ENCODE measurements around the gene MRPS10. TPM values are rescaled to one million over a fixed set of nuclear protein-coding genes. Genes with fewer than 3 reads are reported as not detected.

The MRPS10 gene
- total RNA-seq, 1 donor from 2014 or later = 28.8 TPM

GRCh38 chr6:42226645-42227143, 9.0 kb upstream of the MRPS10 start:
- no peaks in the 10 kb centered on the region for H3K27me3 Mint-ChIP-seq (ENCODE audit: low read depth)

GRCh38 chr6:42226161-42226611, 8.5 kb upstream of the MRPS10 start:
- Mint-ChIP-seq H3K27me3 (ENCODE audit: low read depth) (no peaks in the 10 kb centered on the region), H3K4me3 (ENCODE audit: unreplicated experiment) (no peak overlapping the region), H3K4me1 (ENCODE audit: low read depth) (peaks cover 19% of the 10 kb centered on the region), H3K9me3 (ENCODE audit: low read depth) (no peaks in the 10 kb centered on the region), H3K36me3 (ENCODE audit: low read depth) (no peaks in the 10 kb centered on the region), H3K27ac (ENCODE audit: unreplicated experiment) (peak overlapping the region; percentile 75)
- TF ChIP-seq, protein P1, sequence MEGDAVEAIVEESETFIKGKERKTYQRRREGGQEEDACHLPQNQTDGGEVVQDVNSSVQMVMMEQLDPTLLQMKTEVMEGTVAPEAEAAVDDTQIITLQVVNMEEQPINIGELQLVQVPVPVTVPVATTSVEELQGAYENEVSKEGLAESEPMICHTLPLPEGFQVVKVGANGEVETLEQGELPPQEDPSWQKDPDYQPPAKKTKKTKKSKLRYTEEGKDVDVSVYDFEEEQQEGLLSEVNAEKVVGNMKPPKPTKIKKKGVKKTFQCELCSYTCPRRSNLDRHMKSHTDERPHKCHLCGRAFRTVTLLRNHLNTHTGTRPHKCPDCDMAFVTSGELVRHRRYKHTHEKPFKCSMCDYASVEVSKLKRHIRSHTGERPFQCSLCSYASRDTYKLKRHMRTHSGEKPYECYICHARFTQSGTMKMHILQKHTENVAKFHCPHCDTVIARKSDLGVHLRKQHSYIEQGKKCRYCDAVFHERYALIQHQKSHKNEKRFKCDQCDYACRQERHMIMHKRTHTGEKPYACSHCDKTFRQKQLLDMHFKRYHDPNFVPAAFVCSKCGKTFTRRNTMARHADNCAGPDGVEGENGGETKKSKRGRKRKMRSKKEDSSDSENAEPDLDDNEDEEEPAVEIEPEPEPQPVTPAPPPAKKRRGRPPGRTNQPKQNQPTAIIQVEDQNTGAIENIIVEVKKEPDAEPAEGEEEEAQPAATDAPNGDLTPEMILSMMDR (IDR thresholded peaks at IDR 0.05) = no peak
- no peak for DNase-seq (ENCODE audit: low spot score)

More at GRCh38 chr6:42226645-42227143, 9.0 kb upstream of the MRPS10 start:
- no peaks in the 10 kb centered on the region for H3K9me3 Mint-ChIP-seq (ENCODE audit: low read depth)
- peak overlapping the region; percentile 27 for H3K27ac Mint-ChIP-seq (ENCODE audit: unreplicated experiment)
- no peak overlapping the region for H3K4me3 Mint-ChIP-seq (ENCODE audit: unreplicated experiment)
- H3K4me1 Mint-ChIP-seq (ENCODE audit: low read depth) = peaks cover 19% of the 10 kb centered on the region
- no peak for DNase-seq (ENCODE audit: low spot score)
- TF ChIP-seq, protein P1 (IDR thresholded peaks at IDR 0.05) = no peak
- no peaks in the 10 kb centered on the region for H3K36me3 Mint-ChIP-seq (ENCODE audit: low read depth)

GRCh38 chr6:42225419-42225818, 7.8 kb upstream of the MRPS10 start:
- Mint-ChIP-seq H3K4me3 (ENCODE audit: unreplicated experiment) (no peak overlapping the region), H3K9me3 (ENCODE audit: low read depth) (no peaks in the 10 kb centered on the region), H3K27ac (ENCODE audit: unreplicated experiment) (no peak overlapping the region), H3K36me3 (ENCODE audit: low read depth) (no peaks in the 10 kb centered on the region), H3K27me3 (ENCODE audit: low read depth) (no peaks in the 10 kb centered on the region), H3K4me1 (ENCODE audit: low read depth) (peaks cover 19% of the 10 kb centered on the region)
- no peak for DNase-seq (ENCODE audit: low spot score)
- TF ChIP-seq, protein P1 (IDR thresholded peaks at IDR 0.05) = no peak

DNA sequence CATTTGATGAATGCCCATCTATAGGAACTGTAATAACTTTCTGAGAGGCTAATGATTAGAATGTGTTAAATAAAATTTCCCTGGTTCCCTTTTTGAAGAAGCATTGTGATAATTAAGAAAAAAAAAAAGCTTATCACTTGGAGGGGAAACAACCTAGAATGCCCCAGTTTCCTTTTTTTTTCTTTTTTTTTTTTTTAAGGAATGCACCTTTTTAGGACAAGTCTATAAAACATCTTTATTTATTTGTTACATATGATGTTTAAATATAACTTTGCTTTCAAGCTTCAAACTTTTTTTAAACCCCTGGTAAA, 7.3 kb upstream of the MRPS10 start:
- Mint-ChIP-seq H3K9me3 (ENCODE audit: low read depth) (no peaks in the 10 kb centered on the region), H3K36me3 (ENCODE audit: low read depth) (no peaks in the 10 kb centered on the region), H3K4me1 (ENCODE audit: low read depth) (peaks cover 19% of the 10 kb centered on the region), H3K4me3 (ENCODE audit: unreplicated experiment) (no peak overlapping the region), H3K27me3 (ENCODE audit: low read depth) (no peaks in the 10 kb centered on the region), H3K27ac (ENCODE audit: unreplicated experiment) (no peak overlapping the region)
- TF ChIP-seq, protein P1 (IDR thresholded peaks at IDR 0.05) = no peak
- no peak for DNase-seq (ENCODE audit: low spot score)

GRCh38 chr6:42224222-42225028, 6.8 kb upstream of the MRPS10 start:
- DNase-seq (ENCODE audit: low spot score) = no peak
- Mint-ChIP-seq H3K27ac (ENCODE audit: unreplicated experiment) (no peak overlapping the region), H3K36me3 (ENCODE audit: low read depth) (no peaks in the 10 kb centered on the region), H3K4me3 (ENCODE audit: unreplicated experiment) (no peak overlapping the region), H3K4me1 (ENCODE audit: low read depth) (peaks cover 19% of the 10 kb centered on the region), H3K9me3 (ENCODE audit: low read depth) (no peaks in the 10 kb centered on the region), H3K27me3 (ENCODE audit: low read depth) (no peaks in the 10 kb centered on the region)
- TF ChIP-seq, protein P1 (IDR thresholded peaks at IDR 0.05) = no peak

All from chondrocyte (in vitro differentiated cells).